BE2C (cell line): ENCODE results near the gene TNPO3.

ENCODE experiments used
- DNase-seq: peaks from one replicate; pipeline ENCODE4 v3.0.0-alpha.2; 2020
- H3K27me3 ChIP-seq: fragments of 250-450 bp; sonication (Bioruptor Pico); 2 replicates; pipeline ENCODE4 v1.5.1; 2020; ENCODE audit warnings: mild to moderate bottlenecking
- H3K36me3 ChIP-seq: fragments of 250-450 bp; sonication (Bioruptor Pico); 2 replicates; pipeline ENCODE4 v1.5.1; 2020; ENCODE audit warnings: mild to moderate bottlenecking
- H3K4me1 ChIP-seq: fragments of 250-450 bp; sonication (Bioruptor Pico); 2 replicates; pipeline ENCODE4 v1.5.1; 2020
- H3K4me3 ChIP-seq: 2 replicates; pipeline ENCODE4 v1.5.1; 2011; ENCODE audit warnings: low read depth, low read length
- H3K9me3 ChIP-seq: fragments of 250-450 bp; sonication (Bioruptor Pico); 2 replicates; pipeline ENCODE4 v1.5.1; 2020
- CTCF ChIP-seq: IDR thresholded peaks from 2 replicates; pipeline ENCODE4 v1.5.1; 2012; ENCODE audit warnings: mild to moderate bottlenecking, low read depth, low read length

TNPO3 gene

GRCh38 chr7:128993419-128993818 lies 61.5 kb downstream of the TNPO3 start:
- Histone ChIP-seq H3K4me3 (no peak overlapping the region), H3K36me3 (peaks cover 31% of the 10 kb centered on the region), H3K27me3 (no peaks in the 10 kb centered on the region), H3K9me3 (no peaks in the 10 kb centered on the region), H3K4me1 (peaks cover 2% of the 10 kb centered on the region; the same call in 1 of the 2 replicates)
- TF ChIP-seq CTCF = no peak
- no peak for DNase-seq

GRCh38 chr7:128989961-128990360 lies 65.0 kb downstream of the TNPO3 start:
- Histone ChIP-seq H3K4me3 (no peak overlapping the region), H3K4me1 (peaks cover 2% of the 10 kb centered on the region; the same call in 1 of the 2 replicates), H3K27me3 (no peaks in the 10 kb centered on the region), H3K36me3 (peaks cover 40% of the 10 kb centered on the region), H3K9me3 (no peaks in the 10 kb centered on the region)
- no peak for TF ChIP-seq CTCF
- DNase-seq = no peak

- TF ChIP-seq CTCF = no peak
- no peaks in the 10 kb centered on the region for H3K9me3 ChIP-seq
- no peaks in the 10 kb centered on the region for H3K27me3 ChIP-seq
- no peak for DNase-seq
- H3K4me1 ChIP-seq = peaks cover 2% of the 10 kb centered on the region; the same call in 1 of the 2 replicates
- H3K4me3 ChIP-seq = no peak overlapping the region
- peaks cover 55% of the 10 kb centered on the region for H3K36me3 ChIP-seq
These were observed 66.5 kb downstream of the TNPO3 start for GRCh38 chr7:128988372-128988771.

GRCh38 chr7:128986609-128987008 lies 68.3 kb downstream of the TNPO3 start:
- Histone ChIP-seq H3K9me3 (no peaks in the 10 kb centered on the region), H3K4me1 (no peaks in the 10 kb centered on the region), H3K4me3 (no peak overlapping the region), H3K36me3 (peaks cover 67% of the 10 kb centered on the region), H3K27me3 (no peaks in the 10 kb centered on the region)
- TF ChIP-seq CTCF = no peak
- no peak for DNase-seq

GRCh38 chr7:128985660-128986059 lies 69.3 kb downstream of the TNPO3 start:
- Histone ChIP-seq H3K36me3 (peaks cover 73% of the 10 kb centered on the region), H3K4me1 (no peaks in the 10 kb centered on the region), H3K9me3 (no peaks in the 10 kb centered on the region), H3K27me3 (no peaks in the 10 kb centered on the region), H3K4me3 (no peak overlapping the region)
- no peak for TF ChIP-seq CTCF
- DNase-seq = no peak

- H3K27me3 ChIP-seq = no peaks in the 10 kb centered on the region
- H3K9me3 ChIP-seq = no peaks in the 10 kb centered on the region
- H3K36me3 ChIP-seq = peaks cover 76% of the 10 kb centered on the region
- no peaks in the 10 kb centered on the region for H3K4me1 ChIP-seq
- TF ChIP-seq CTCF = no peak
- no peak for DNase-seq
- H3K4me3 ChIP-seq = no peak overlapping the region
These were observed 72.8 kb downstream of the TNPO3 start for GRCh38 chr7:128982105-128982504.
